Muscle layer of colon (tissue), 2 donors: Measurements from ENCODE around the gene SPC24.

ENCODE experiments used
- H3K27ac ChIP-seq: one replicate; pipeline ENCODE4 v1.7.0; 2013; ENCODE audit warnings: low read depth, mild to moderate bottlenecking, low read length, moderate library complexity
- H3K27me3 ChIP-seq, 2 donors: one replicate each; pipeline ENCODE4 v1.7.0; 2013; ENCODE audit warnings: low read length in 2 of 2, mild to moderate bottlenecking in 2 of 2; ENCODE audit not compliant: insufficient read depth in 2 of 2, control insufficient read depth in 1 of 2
- H3K36me3 ChIP-seq: one replicate; pipeline ENCODE4 v1.7.0; 2013; ENCODE audit warnings: mild to moderate bottlenecking, low read length; ENCODE audit not compliant: insufficient read depth
- H3K4me1 ChIP-seq: one replicate; pipeline ENCODE4 v1.7.0; 2013; ENCODE audit warnings: mild to moderate bottlenecking, low read length; ENCODE audit not compliant: insufficient read depth
- H3K4me3 ChIP-seq, 2 donors: one replicate each; pipeline ENCODE4 v1.7.0; 2013; ENCODE audit warnings: low read length in 2 of 2, low read depth in 1 of 2, mild to moderate bottlenecking in 1 of 2, moderate library complexity in 1 of 2
- H3K9ac ChIP-seq: one replicate; pipeline ENCODE4 v1.7.0; 2013; ENCODE audit warnings: low read length
- H3K9me3 ChIP-seq: one replicate; pipeline ENCODE4 v1.7.0; 2013; ENCODE audit warnings: mild to moderate bottlenecking, low read length
- donor health status: abdominal sarcoma.
- donor health status: Adenocarcinoma of cecum.

Gene SPC24

DNA sequence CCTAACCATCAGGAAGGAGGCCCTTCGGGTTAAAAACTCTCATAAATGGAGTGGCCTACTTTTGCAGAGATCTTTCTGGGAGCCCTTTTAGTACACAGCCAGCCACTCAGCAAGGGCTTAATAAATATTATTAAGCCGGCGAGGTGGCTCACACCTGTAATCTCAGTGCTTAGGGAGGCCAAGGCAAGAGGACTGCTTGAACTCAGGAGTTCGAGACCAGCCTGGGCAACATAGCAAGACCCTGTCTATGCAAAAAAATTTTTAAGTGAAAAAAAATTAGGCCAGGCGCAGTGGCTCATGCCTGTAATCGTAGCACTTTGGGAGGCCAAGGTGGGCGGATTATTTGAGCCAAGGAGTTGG is 42.6 kb upstream of the SPC24 start:
- Histone ChIP-seq H3K36me3 (peaks cover 20% of the 10 kb centered on the region), H3K4me3 (peak overlapping the region in 1 of 2 donors; percentile 20), H3K4me1 (peaks cover 50% of the 10 kb centered on the region), H3K27me3 (no peaks in the 10 kb centered on the region), H3K9me3 (no peaks in the 10 kb centered on the region), H3K27ac (peak overlapping the region; percentile 97), H3K9ac (peak overlapping the region; percentile 14)

DNA sequence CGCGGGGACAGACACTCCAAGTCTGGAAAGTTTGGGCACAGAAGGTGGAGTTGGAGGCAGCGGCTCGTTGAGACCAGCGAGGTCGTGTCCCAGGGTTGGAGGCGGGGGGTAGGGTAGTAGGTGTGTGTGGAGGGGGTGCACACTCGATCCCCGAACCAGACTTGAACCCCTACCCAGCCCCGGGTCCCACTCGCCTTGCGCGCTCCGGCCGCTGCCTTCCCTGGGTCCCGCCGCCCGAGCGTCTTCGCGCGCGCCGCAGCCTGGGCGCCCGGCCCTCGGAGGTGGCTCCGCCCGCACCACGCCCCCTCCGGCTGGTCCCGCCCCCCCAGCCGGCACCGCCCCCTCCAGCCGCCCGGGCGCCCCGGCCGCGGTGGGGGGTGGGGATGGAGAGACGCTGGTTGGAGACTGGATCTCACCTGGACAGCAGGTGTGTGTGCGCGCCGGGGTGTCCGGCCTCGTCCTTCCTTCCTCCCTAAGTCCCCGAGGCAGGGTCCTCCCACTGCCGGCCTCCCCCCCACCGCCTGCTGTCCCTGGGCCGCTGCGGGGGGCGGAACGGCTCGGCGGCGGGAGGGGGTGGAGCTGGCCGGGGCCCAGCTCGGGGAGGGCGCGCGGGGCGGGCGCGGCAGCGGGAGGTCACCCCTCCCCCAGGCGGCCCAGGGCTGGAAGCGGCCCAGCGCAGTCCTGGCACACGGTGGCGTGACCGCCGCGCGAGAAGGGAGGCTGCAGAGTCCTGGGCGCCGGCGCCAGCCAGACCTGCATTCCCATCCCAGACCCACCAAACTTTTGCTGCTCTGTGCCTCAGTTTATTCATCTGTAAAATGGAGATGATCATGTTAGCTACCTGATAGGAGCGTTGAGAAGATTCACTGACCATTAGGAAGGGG is 42.0 kb upstream of the SPC24 start, which contains the start of gene KANK2:
Gene KANK2, minus strand, starts transcription at position 255 of the 884 bp plus-strand sequence. CDS start 3,034 bp downstream, outside the sequence.
- Histone ChIP-seq H3K9ac (peak within 1 kb of the TSS; percentile 90), H3K9me3 (no peaks in the 10 kb centered on the region)

GRCh38 chr19:11196406-11197287 is 41.1 kb upstream of the SPC24 start:
- Histone ChIP-seq H3K27me3 (no peaks in the 10 kb centered on the region), H3K4me3 (peak overlapping the region; percentile 88 to 97), H3K36me3 (peaks cover 32% of the 10 kb centered on the region), H3K4me1 (peaks cover 52% of the 10 kb centered on the region), H3K27ac (peak overlapping the region; percentile 97), H3K9ac (peak overlapping the region; percentile 90), H3K9me3 (no peaks in the 10 kb centered on the region)

More for the DNA sequence above, 42.0 kb upstream of the SPC24 start, which contains the start of gene KANK2:
- Histone ChIP-seq H3K27me3 (no peaks in the 10 kb centered on the region), H3K27ac (peak within 1 kb of the TSS; percentile 97), H3K36me3 (peaks cover 26% of the 10 kb centered on the region), H3K4me1 (peaks cover 50% of the 10 kb centered on the region), H3K4me3 (peak within 1 kb of the TSS; percentile 88 to 97)

DNA sequence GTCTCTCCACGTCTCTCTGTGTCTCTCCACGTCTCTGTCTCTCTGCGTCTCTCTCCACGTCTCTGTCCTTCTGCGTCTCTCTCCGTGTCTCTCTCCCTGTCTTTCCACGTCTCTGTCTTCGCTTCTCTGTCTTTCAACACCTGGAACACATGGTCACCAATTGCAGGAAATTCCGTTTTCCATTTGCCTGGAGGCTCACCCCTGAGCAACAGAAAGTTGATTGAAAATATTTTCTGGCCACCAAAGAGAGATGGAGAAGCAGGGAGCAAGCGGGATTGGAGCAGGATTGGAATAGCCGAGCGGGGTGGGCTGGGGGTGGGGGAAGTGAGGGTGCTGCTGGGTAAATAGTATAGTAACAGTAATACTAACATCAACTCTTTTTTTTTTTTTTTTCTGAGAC is 40.1 kb upstream of the SPC24 start:
- Histone ChIP-seq H3K9ac (peak overlapping the region; percentile 66), H3K27ac (peak overlapping the region; percentile 92), H3K9me3 (no peaks in the 10 kb centered on the region), H3K4me3 (peak overlapping the region; percentile 88 to 97), H3K27me3 (no peaks in the 10 kb centered on the region), H3K4me1 (peaks cover 61% of the 10 kb centered on the region), H3K36me3 (peaks cover 33% of the 10 kb centered on the region)

- Histone ChIP-seq H3K4me3 (peak overlapping the region; percentile 40 to 97), H3K27me3 (no peaks in the 10 kb centered on the region), H3K27ac (peak overlapping the region; percentile 92), H3K9me3 (no peaks in the 10 kb centered on the region), H3K36me3 (peaks cover 32% of the 10 kb centered on the region), H3K9ac (peak overlapping the region; percentile 66), H3K4me1 (peaks cover 69% of the 10 kb centered on the region)
Measured at GRCh38 chr19:11194656-11195558, 39.3 kb upstream of the SPC24 start.

DNA sequence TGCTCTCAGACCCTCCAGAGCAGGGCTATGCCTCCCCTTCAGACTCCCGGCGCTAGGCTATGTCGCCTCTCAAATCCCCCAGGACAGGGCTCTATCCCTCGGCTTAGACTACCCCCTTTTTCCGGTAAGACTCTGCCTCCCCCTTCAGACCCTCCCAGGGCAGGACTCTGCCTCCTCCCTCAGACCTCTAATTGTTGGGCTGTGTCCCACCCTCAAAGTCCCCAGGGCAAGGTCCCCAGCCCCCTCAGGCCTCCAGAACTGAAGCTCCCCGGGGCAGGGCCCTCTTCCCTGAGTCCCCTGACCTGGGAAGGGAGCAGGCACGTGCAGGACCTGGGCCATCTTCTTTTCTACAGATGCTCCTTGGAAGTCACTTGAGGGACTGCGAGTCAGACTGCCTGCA is 38.6 kb upstream of the SPC24 start:
- H3K27me3 ChIP-seq, result no peaks in the 10 kb centered on the region
- H3K36me3 ChIP-seq, result peaks cover 32% of the 10 kb centered on the region
- peaks cover 74% of the 10 kb centered on the region for H3K4me1 ChIP-seq
- H3K4me3 ChIP-seq, result peak overlapping the region in 1 of 2 donors; percentile 97
- peak overlapping the region; percentile 41 for H3K9ac ChIP-seq
- peak overlapping the region; percentile 92 for H3K27ac ChIP-seq
- no peaks in the 10 kb centered on the region for H3K9me3 ChIP-seq

DNA sequence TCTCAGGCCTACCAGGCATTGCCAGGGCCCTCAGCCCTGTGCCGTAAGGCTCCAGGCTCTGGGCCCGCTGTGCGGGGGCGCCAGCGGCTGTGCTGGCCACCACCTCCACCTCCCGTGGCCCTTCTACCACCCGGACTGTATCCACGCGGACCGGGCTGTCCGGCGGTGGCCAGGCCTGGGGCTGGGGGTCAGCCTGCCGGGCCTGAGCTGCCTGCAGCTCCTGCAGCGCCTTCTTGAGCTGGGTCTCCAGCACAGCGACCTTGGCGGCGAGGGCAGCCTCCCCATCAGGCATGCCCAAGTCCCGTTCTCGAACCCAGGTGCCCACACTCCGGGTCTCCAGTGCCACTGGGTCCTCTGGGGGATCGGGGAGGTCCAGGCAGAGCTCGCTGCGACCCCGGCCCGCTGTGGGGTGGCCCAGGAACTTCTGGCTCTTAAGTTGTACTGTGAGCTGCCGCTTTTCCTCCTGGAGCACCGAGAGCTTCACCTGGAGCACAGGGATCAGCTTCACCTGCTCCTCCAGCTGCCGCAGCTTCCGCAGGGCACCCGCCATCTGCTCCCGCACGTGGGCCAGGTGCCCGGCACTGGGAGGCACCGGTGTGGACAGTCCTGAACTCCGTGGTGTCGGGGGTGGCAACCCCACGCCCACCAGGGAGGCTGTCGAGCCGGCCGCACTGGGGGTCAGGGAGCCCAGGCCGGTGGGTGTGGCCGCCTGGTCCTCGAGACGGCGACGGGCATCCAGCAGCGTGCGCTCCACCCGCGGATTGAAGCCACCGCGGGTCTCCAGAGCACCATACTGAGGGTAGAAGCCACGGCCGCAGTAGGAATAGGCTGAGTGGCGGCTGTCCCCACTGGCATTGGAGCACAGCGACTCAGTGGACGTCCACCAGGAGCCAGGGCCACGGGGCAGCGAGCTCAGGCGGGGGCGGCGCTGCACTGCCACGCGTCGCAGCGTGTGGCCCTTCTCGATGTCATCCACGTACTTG is 37.7 kb upstream of the SPC24 start:
- peak overlapping the region; percentile 21 for H3K9ac ChIP-seq
- H3K27me3 ChIP-seq, result no peaks in the 10 kb centered on the region
- peak overlapping the region; percentile 92 for H3K27ac ChIP-seq
- peak overlapping the region in 1 of 2 donors; percentile 97 for H3K4me3 ChIP-seq
- H3K4me1 ChIP-seq, result peaks cover 73% of the 10 kb centered on the region
- H3K9me3 ChIP-seq, result no peaks in the 10 kb centered on the region
- H3K36me3 ChIP-seq, result peaks cover 39% of the 10 kb centered on the region

DNA sequence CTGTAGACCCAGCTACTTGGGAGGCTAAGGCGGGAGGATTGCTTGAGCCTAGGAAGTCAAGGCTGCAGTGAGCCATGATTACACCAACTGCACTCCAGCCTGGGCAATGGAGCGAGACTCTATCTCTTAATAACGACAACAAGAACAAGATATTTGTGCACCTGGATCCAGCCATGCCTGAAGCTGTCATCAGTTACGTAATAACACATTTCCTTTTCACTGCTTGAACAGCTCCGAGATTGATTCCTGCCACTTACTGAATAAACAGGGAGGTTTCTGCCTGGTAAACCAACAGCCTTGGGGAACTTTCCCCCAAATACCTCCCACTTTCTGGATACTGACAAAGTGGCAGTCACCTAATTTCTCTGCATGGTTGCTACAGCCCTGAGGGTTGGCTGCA is 36.4 kb upstream of the SPC24 start:
- no peak overlapping the region for H3K4me3 ChIP-seq

GRCh38 chr19:11191273-11191755 is 35.7 kb upstream of the SPC24 start:
- Histone ChIP-seq H3K9ac (no peak overlapping the region), H3K36me3 (peaks cover 56% of the 10 kb centered on the region), H3K27ac (peak overlapping the region; percentile 40), H3K4me1 (peaks cover 88% of the 10 kb centered on the region), H3K27me3 (no peaks in the 10 kb centered on the region), H3K9me3 (no peaks in the 10 kb centered on the region), H3K4me3 (no peak overlapping the region)

More for the DNA sequence above, 36.4 kb upstream of the SPC24 start:
- Histone ChIP-seq H3K27me3 (no peaks in the 10 kb centered on the region), H3K27ac (peak overlapping the region; percentile 40), H3K9me3 (no peaks in the 10 kb centered on the region), H3K4me1 (peaks cover 82% of the 10 kb centered on the region), H3K9ac (no peak overlapping the region), H3K36me3 (peaks cover 50% of the 10 kb centered on the region)

GRCh38 chr19:11190501-11190900 is 34.9 kb upstream of the SPC24 start:
- H3K4me1 ChIP-seq, result peaks cover 94% of the 10 kb centered on the region
- no peaks in the 10 kb centered on the region for H3K27me3 ChIP-seq
- no peak overlapping the region for H3K4me3 ChIP-seq
- H3K9me3 ChIP-seq, result no peaks in the 10 kb centered on the region
- H3K27ac ChIP-seq, result peak overlapping the region; percentile 75
- peak overlapping the region; percentile 27 for H3K9ac ChIP-seq
- H3K36me3 ChIP-seq, result peaks cover 61% of the 10 kb centered on the region
